Omental fat pad (tissue), 4 donors: ENCODE measurements around the gene GTF3A. TPM values are rescaled to one million over a fixed set of nuclear protein-coding genes. Genes with fewer than 3 reads are reported as not detected.

Source experiments
- ATAC-seq: fragments of 150-250 bp; one replicate; pipeline ENCODE4 v1.9.1; 2016; ENCODE audit warnings: mild to moderate bottlenecking, moderate library complexity; ENCODE audit not compliant: low FRiP score
- DNase-seq: peaks from one replicate; pipeline ENCODE4 v3.0.0-alpha.2; 2019; ENCODE audit warnings: low spot score
- CTCF ChIP-seq, 3 donors: fragments of 450-650 bp; IDR thresholded peaks; one replicate each; pipeline ENCODE4 v1.5.1; 2016 to 2017; ENCODE audit warnings: antibody characterized with exemption in 3 of 3, mild to moderate bottlenecking in 3 of 3, moderate library complexity in 2 of 3
- total RNA-seq, 4 donors: library from RNA; depleted of rRNA; stranded (reverse); fragments of >200 nt; gene quantifications; one replicate each; pipeline ENCODE4 v1.1.0, GENCODE V29; 2016

Gene GTF3A
- total RNA-seq, 4 donors from 2014 or later, result 129 to 170 (median 147) TPM

DNA sequence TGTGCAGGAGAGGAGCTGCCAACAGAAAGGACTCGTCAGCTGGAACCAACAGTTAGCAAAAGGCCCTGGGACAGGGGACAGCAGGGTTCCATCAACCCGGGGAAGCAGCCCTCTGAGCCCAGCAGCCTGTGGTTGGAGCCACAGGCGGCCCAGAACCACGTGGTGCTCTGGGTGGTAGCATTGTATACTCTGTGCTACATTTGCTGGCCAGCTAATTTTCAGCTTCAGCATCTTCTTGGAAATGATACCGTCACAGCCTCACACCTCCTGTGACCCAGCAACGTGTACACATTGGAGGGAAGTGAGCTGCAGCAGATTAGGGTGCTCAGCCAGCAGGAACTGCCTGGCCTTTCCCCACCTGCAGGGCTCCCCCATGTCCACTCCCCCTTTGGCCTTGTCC is 39.1 kb downstream of the GTF3A start:
- DNase-seq (no peak), ATAC-seq (no peak)
- no peak for TF ChIP-seq CTCF (IDR thresholded peaks at IDR 0.05)

DNA sequence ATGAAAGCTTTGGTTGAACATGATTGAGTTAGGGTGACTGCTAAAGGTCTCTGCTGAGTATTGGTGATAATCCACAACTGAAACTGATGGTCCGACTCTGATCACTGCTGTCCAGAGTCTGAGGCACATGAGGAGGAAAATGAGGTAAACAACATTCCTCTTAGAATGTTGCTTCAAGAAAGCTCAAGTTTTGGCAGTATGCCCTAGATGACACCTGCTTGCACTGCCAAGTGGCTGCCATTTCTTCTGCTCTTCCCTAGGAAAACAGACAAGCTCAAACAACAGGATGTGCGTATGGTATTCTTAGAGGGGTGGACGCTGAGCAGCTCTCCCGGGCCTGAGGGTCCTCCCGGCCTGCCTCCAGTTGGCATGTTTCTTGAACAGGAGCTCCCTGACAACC is 41.2 kb downstream of the GTF3A start:
- DNase-seq (no peak), ATAC-seq (no peak)
- TF ChIP-seq CTCF (IDR thresholded peaks at IDR 0.05), result no peak

DNA sequence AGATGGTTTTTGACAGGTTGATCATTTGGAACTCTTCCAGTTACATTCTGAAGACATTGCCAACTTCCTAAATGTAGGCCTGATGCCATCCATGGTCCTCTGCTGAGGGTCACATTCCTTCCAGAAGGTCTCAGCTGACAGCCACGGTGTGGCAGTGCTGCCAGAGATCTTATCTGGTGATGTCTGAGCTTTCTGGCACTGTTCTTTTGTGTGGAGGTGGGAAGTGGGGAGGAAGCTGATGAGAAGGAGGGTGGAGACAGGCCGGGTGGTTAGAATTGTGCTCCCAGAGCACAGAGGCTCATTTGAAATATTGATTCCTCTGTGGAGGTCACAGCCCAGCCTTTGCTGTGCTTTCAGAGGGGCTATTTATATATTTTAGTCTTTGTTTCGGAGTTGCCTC is 42.1 kb downstream of the GTF3A start:
- no peak for ATAC-seq
- TF ChIP-seq CTCF (IDR thresholded peaks at IDR 0.05), result no peak
- DNase-seq, result no peak

- DNase-seq (no peak), ATAC-seq (no peak)
- TF ChIP-seq CTCF (IDR thresholded peaks at IDR 0.05), result no peak
Observed at GRCh38 chr13:27470075-27470820, 45.8 kb downstream of the GTF3A start.

GRCh38 chr13:27472441-27472840 is 48.0 kb downstream of the GTF3A start:
- TF ChIP-seq CTCF (IDR thresholded peaks at IDR 0.05), result no peak
- no peak for DNase-seq
- no peak for ATAC-seq

DNA sequence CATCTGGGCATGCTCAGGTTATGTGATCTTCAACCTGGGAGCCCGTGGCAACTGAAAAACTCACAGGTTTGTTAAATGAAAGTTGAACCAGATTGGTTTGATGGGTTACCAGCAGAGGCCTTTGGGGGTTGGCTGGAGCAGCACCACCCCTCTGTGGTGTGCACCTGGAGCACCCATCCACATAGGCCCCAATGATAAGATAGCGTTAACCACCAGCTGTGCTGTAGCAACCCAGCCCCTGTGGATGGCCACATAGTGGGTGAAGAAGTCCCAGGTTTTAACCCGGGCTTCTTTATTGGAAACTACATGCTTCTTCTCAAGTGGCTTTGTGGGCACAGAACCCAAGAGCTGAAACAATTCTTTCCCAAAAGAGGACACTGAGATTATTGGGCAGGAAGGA is 48.5 kb downstream of the GTF3A start:
- no peak for ATAC-seq
- no peak for DNase-seq
- no peak for TF ChIP-seq CTCF (IDR thresholded peaks at IDR 0.05)

DNA sequence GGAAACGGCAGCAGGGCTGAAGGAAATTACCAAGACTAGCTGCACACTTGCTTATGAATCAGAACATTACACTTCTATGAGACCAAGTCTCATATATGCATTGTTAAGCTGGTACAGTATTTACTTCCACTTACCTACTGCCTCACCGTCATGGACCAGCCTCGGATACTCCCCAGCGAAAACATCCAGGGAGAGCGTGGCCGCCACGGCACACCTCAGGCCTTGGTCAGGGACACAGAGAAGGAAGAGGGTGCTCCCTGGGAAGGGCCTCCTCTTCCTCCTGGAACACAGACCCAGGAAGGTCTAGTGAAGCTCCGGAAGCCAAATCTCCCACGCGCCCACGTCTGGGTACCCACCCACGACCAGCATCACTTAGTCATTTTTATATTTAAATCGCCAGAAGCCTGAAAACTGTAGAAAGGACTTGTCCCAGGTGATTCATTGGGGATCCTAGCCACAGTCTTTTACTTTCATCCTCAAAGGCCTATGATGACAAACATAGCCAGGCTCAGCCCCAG is 50.4 kb downstream of the GTF3A start:
- no peak for DNase-seq
- no peak for TF ChIP-seq CTCF (IDR thresholded peaks at IDR 0.05)

More for the DNA sequence above, 50.4 kb downstream of the GTF3A start:
- no peak for ATAC-seq
